Esophagus squamous epithelium (tissue), 4 donors: ENCODE measurements around the gene MGAT4B.

Source experiments
- CTCF ChIP-seq, 6 experiments: fragments of 450-650 bp in 4 of 6; fragments of 200-600 bp in 2 of 6; sonication (generic) in 2 of 6; IDR thresholded peaks; one replicate each; pipeline ENCODE4 v1.5.1; 2016 to 2019; ENCODE audit warnings: antibody characterized with exemption in 6 of 6, mild to moderate bottlenecking in 4 of 6, moderate library complexity in 4 of 6
- POLR2A ChIP-seq, 4 donors: fragments of 450-650 bp; IDR thresholded peaks; one replicate each; pipeline ENCODE4 v1.6.1; 2017; ENCODE audit warnings: antibody characterized with exemption in 4 of 4, mild to moderate bottlenecking in 4 of 4, moderate library complexity in 3 of 4

- TF ChIP-seq CTCF (IDR thresholded peaks at IDR 0.05): no peak
- TF ChIP-seq POLR2A (IDR thresholded peaks at IDR 0.05): no peak
Observed at GRCh38 chr5:179840766-179841165, 34.1 kb upstream of the MGAT4B start.
